NB4 (cell line): ENCODE measurements around the gene ARHGAP25.

Experiments used
- CTCF ChIP-seq: IDR thresholded peaks from one replicate; pipeline ENCODE4 v1.5.1; 2012; ENCODE audit warnings: low read depth, low read length
- POLR2A ChIP-seq: IDR thresholded peaks from 2 replicates; pipeline ENCODE4 v1.6.1; 2011; ENCODE audit warnings: mild to moderate bottlenecking; ENCODE audit not compliant: insufficient read length; ENCODE audit errors: extremely low read depth

GRCh38 chr2:68730828-68731227 lies 3.8 kb upstream of the ARHGAP25 start:
- no peak for TF ChIP-seq CTCF
- no peak for TF ChIP-seq POLR2A
